Endothelial cell of umbilical vein (primary cell): ENCODE measurements around the gene C1orf116. TPM values are rescaled to one million over a fixed set of nuclear protein-coding genes. Genes with fewer than 3 reads are reported as not detected.

Source experiments
- BruUV-seq: library from RNA; stranded (reverse); fragments of 400-500 nt; replicated peaks from 2 replicates; lab custom pipeline; 2021; lab: Mats Ljungman, UMichigan
- CTCF ChIA-PET: fragments of 300-600, 350-600 bp; sonication (Branson Sonifier 250); formaldehyde crosslinking; loops from one replicate; lab custom pipeline; 2021; ENCODE audit warnings: antibody characterized with exemption, inconsistent platforms; lab: Charles Lee
- POLR2A ChIA-PET: fragments of 300-600, 350-600 bp; sonication (Branson Sonifier 250); formaldehyde crosslinking; loops from one replicate; lab custom pipeline; 2021; ENCODE audit warnings: antibody characterized with exemption, inconsistent platforms; lab: Charles Lee
- DNase-seq: peaks from one replicate; pipeline ENCODE4 v3.0.0-alpha.2; 2011; ENCODE audit warnings: low read depth, low spot score
- FAIRE-seq: peaks from 2 replicates; lab custom pipeline; 2011; peaks lifted over from hg19 to GRCh38; lab: Jason Lieb, UNC
- H2AFZ ChIP-seq: 2 replicates; pipeline ENCODE4 v1.6.0; 2012; ENCODE audit warnings: low read depth, low read length, control low read depth, inconsistent platforms
- H3K27ac ChIP-seq: 2 replicates; pipeline ENCODE4 v1.5.1; 2011; ENCODE audit warnings: low read depth, mild to moderate bottlenecking, control low read depth, low read length, moderate library complexity; ENCODE audit not compliant: insufficient read depth
- H3K27me3 ChIP-seq, 2 experiments: 2 replicates each; pipeline versions ENCODE4 v1.6.0 to v1.6.1; 2011; ENCODE audit warnings: low read length in 2 of 2, mixed read lengths in 1 of 2; ENCODE audit not compliant: control insufficient read depth in 2 of 2, insufficient read depth in 2 of 2
- H3K36me3 ChIP-seq, 2 experiments: 2 replicates in 1 of 2; 3 replicates in 1 of 2; pipeline ENCODE4 v1.5.1; 2011; ENCODE audit warnings: low read length in 2 of 2, mild to moderate bottlenecking in 1 of 2, moderate library complexity in 1 of 2; ENCODE audit not compliant: control insufficient read depth in 2 of 2, insufficient read depth in 2 of 2; ENCODE audit errors: extremely low read depth in 1 of 2
- H3K4me1 ChIP-seq: 3 replicates; pipeline ENCODE4 v1.5.1; 2011; ENCODE audit warnings: mild to moderate bottlenecking, low read length; ENCODE audit not compliant: control insufficient read depth, insufficient read depth; ENCODE audit errors: extremely low read depth
- H3K4me2 ChIP-seq: 2 replicates; pipeline ENCODE4 v1.6.1; 2011; ENCODE audit warnings: low read length, control low read depth, mixed read lengths; ENCODE audit not compliant: insufficient read depth
- H3K4me3 ChIP-seq, 3 experiments: fragments of 200-600 bp in 1 of 3; sonication (generic), shearing (Covaris generic) in 1 of 3; replicated peaks in 1 of 3; 2 replicates each; pipeline ENCODE4 v1.5.1; 2011 to 2016; ENCODE audit warnings: control low read depth in 3 of 3, low read length in 3 of 3, mild to moderate bottlenecking in 2 of 3, inconsistent platforms in 1 of 3, low read depth in 1 of 3, moderate library complexity in 1 of 3; ENCODE audit not compliant: insufficient read depth in 1 of 3
- H3K79me2 ChIP-seq: 2 replicates; pipeline ENCODE4 v1.6.0; 2012; ENCODE audit warnings: low read length, inconsistent platforms; ENCODE audit not compliant: control insufficient read depth, insufficient read depth
- H3K9ac ChIP-seq: replicated peaks from 2 replicates; pipeline ENCODE3; 2011; ENCODE audit warnings: low read length, control low read depth; ENCODE audit not compliant: insufficient read depth; ENCODE audit errors: extremely low read depth
- H3K9me1 ChIP-seq: replicated peaks from 3 replicates; pipeline ENCODE4 v1.6.0; 2011; ENCODE audit warnings: mild to moderate bottlenecking, low read length; ENCODE audit not compliant: control insufficient read depth, insufficient read depth; ENCODE audit errors: extremely low read depth
- H3K9me3 ChIP-seq: replicated peaks from 2 replicates; pipeline ENCODE4 v1.5.1; 2012; ENCODE audit warnings: low read length, inconsistent platforms; ENCODE audit not compliant: control insufficient read depth, insufficient read depth
- H4K20me1 ChIP-seq: replicated peaks from 2 replicates; pipeline ENCODE3; 2011; ENCODE audit warnings: mild to moderate bottlenecking, low read length; ENCODE audit not compliant: control insufficient read depth, insufficient read depth; ENCODE audit errors: extremely low read depth
- MAX ChIP-seq: IDR thresholded peaks from 2 replicates; pipeline ENCODE4 v1.6.1; 2011; ENCODE audit not compliant: insufficient read depth, insufficient read length
- POLR2A ChIP-seq: IDR thresholded peaks from 2 replicates; pipeline ENCODE4 v1.6.1; 2012; ENCODE audit warnings: low read depth, mild to moderate bottlenecking, control low read depth, low read length
- POLR2AphosphoS5 ChIP-seq: IDR thresholded peaks from 2 replicates; pipeline ENCODE4 v1.6.1; 2012; ENCODE audit warnings: low read depth, mild to moderate bottlenecking, control low read depth, low read length, moderate library complexity; ENCODE audit not compliant: insufficient read depth
- dilution Hi-C: fragments of 300-500 bp; cut with MboI; formaldehyde crosslinking; loops from one replicate; pipeline ENCODE4 v1.15.0; 2019; ENCODE audit warnings: low sequenced_read_pairs; ENCODE audit not compliant: extremely low pct_ligation_motif_present
- intact Hi-C: fragments of 100-400 bp; cut with micrococcal nuclease; formaldehyde crosslinking; loops from one replicate; pipeline ENCODE4 v1.10.0; 2022
- polyA plus RNA-seq, 4 experiments: library from polyadenylated mRNA; depleted of rRNA in 3 of 4; stranded (reverse) in 3 of 4; unstranded in 1 of 4; fragments of >200 nt; gene quantifications; 2 replicates each; pipeline versions ENCODE4 v1.2.1 to v1.2.3, GENCODE V29; 2011 to 2012; ENCODE audit warnings: missing spikeins in 1 of 4
- total RNA-seq: library from RNA; stranded (reverse); gene quantifications from 2 replicates; pipeline ENCODE4 v1.2.3, GENCODE V29; 2021

C1orf116 gene
- total and polyA plus RNA-seq, 2 donors (not counting 3 experiments of a cell fraction or from before 2014, with no cell fraction given) = 0.07 TPM; not detected in 1

GRCh38 chr1:207063014-207063413 is 30.5 kb upstream of the C1orf116 start:
- no peak overlapping the region for H3K4me3 ChIP-seq
- peaks cover 0 to 2% of the 10 kb centered on the region in 2 experiments for H3K27me3 ChIP-seq
- no peaks in the 10 kb centered on the region for H3K4me1 ChIP-seq
- H3K79me2 ChIP-seq = no peaks in the 10 kb centered on the region
- TF ChIP-seq POLR2AphosphoS5 (no peak), POLR2A (no peak)
- H3K4me2 ChIP-seq = no peak overlapping the region
- DNase-seq (no peak), FAIRE-seq (no peak)
- no TSS peak for BruUV-seq
- no peak overlapping the region for H3K9ac ChIP-seq
- H3K9me1 ChIP-seq = no peaks in the 10 kb centered on the region
- no peaks in the 10 kb centered on the region for H3K9me3 ChIP-seq
- no peaks in the 10 kb centered on the region for H4K20me1 ChIP-seq
- intact Hi-C loops = no loop called here
- no peak overlapping the region for H3K27ac ChIP-seq
- dilution Hi-C loops = no loop called here
- H2AFZ ChIP-seq = no peak overlapping the region
- ChIA-PET POLR2A (no interaction called here), CTCF (interaction anchor here (1.0 kb wide), 1 partner anchor 16 kb away, joined by 3 read pairs; no protein-coding TSS in a partner anchor)
- H3K36me3 ChIP-seq = no peaks in the 10 kb centered on the region

GRCh38 chr1:207062058-207062457 is 29.5 kb upstream of the C1orf116 start:
- no peaks in the 10 kb centered on the region for H3K79me2 ChIP-seq

More at GRCh38 chr1:207062058-207062457, 29.5 kb upstream of the C1orf116 start:
- Histone ChIP-seq H3K4me2 (no peak overlapping the region), H3K27me3 (peaks cover 0 to 2% of the 10 kb centered on the region in 2 experiments), H3K4me1 (no peaks in the 10 kb centered on the region), H3K27ac (no peak overlapping the region), H3K9me1 (no peaks in the 10 kb centered on the region), H3K9me3 (no peaks in the 10 kb centered on the region), H3K4me3 (no peak overlapping the region), H3K9ac (no peak overlapping the region), H3K36me3 (no peaks in the 10 kb centered on the region), H4K20me1 (no peaks in the 10 kb centered on the region), H2AFZ (no peak overlapping the region)
- no TSS peak for BruUV-seq
- ChIA-PET POLR2A (no interaction called here), CTCF (interaction anchor here (1.0 to 1.6 kb wide), 3 partner anchors 9 to 15 kb away, joined by 3 read pairs; partner anchors contain the start of gene PFKFB2)
- no peak for DNase-seq
- TF ChIP-seq MAX = no peak
- intact Hi-C loops (no loop called here), dilution Hi-C loops (no loop called here)
- no peak for FAIRE-seq
